H1 (cell line): ENCODE data around the gene GCSH. TPM values are rescaled to one million over a fixed set of nuclear protein-coding genes. Genes with fewer than 3 reads are reported as not detected.

Source experiments
- CTCF ChIA-PET: fragments of 300-600 bp; sonication (Branson Sonifier 250); formaldehyde crosslinking; loops from one replicate; lab custom pipeline; 2021; ENCODE audit not compliant: partially characterized antibody; lab: Charles Lee
- POLR2A ChIA-PET: fragments of 300-600 bp; sonication (Branson Sonifier 250); formaldehyde crosslinking; loops from one replicate; lab custom pipeline; 2021; ENCODE audit warnings: inconsistent platforms; ENCODE audit not compliant: partially characterized antibody; lab: Charles Lee
- DNase-seq, 2 experiments: peaks; one replicate each; pipeline versions ENCODE4 v3.0.0 to v3.0.0-alpha.2; 2010 to 2022; ENCODE audit warnings: low spot score in 2 of 2, low read depth in 1 of 2, mixed read lengths in 1 of 2
- FAIRE-seq: peaks from 2 replicates; lab custom pipeline; 2011; peaks lifted over from hg19 to GRCh38; lab: Jason Lieb, UNC
- H2AFZ ChIP-seq: 2 replicates; pipeline ENCODE4 v1.8.1; 2012; ENCODE audit warnings: low read length, inconsistent platforms
- H2AK5ac ChIP-seq: 2 replicates; pipeline ENCODE4 v1.6.1; 2013; ENCODE audit warnings: low read depth, low read length
- H2BK120ac ChIP-seq: replicated peaks from 2 replicates; pipeline ENCODE3; 2013; ENCODE audit warnings: low read depth, low read length, inconsistent platforms
- H2BK12ac ChIP-seq: 2 replicates; pipeline ENCODE4 v1.6.1; 2013; ENCODE audit warnings: low read depth, low read length
- H2BK15ac ChIP-seq: 2 replicates; pipeline ENCODE4 v1.6.1; 2013; ENCODE audit warnings: low read length
- H2BK20ac ChIP-seq: 2 replicates; pipeline ENCODE4 v1.6.1; 2013; ENCODE audit warnings: low read length
- H2BK5ac ChIP-seq: 2 replicates; pipeline ENCODE4 v1.6.1; 2013; ENCODE audit warnings: low read depth, low read length
- H3K14ac ChIP-seq: 2 replicates; pipeline ENCODE4 v1.6.1; 2013; ENCODE audit warnings: inconsistent platforms; ENCODE audit not compliant: insufficient read length
- H3K18ac ChIP-seq: 2 replicates; pipeline ENCODE4 v1.6.1; 2013; ENCODE audit warnings: low read length; ENCODE audit errors: extremely low read depth
- H3K23ac ChIP-seq: 2 replicates; pipeline ENCODE4 v1.6.1; 2013; ENCODE audit warnings: inconsistent platforms; ENCODE audit not compliant: insufficient read length
- H3K23me2 ChIP-seq: 2 replicates; pipeline ENCODE4 v1.6.1; 2013; ENCODE audit warnings: low read depth, low read length
- H3K27ac ChIP-seq: 2 replicates; pipeline ENCODE4 v1.6.1; 2011; ENCODE audit warnings: low read depth, low read length, inconsistent platforms
- H3K27me3 ChIP-seq, 4 experiments: replicated peaks in 1 of 4; 1 replicate in 1 of 4; 2 replicates in 3 of 4; pipeline versions ENCODE4 v1.6.1 to v1.8.1; 2011 to 2013; ENCODE audit warnings: low read length in 3 of 4, mild to moderate bottlenecking in 3 of 4, inconsistent platforms in 2 of 4, mixed read lengths in 2 of 4, moderate library complexity in 1 of 4; ENCODE audit not compliant: control insufficient read depth in 3 of 4, insufficient read depth in 3 of 4; ENCODE audit errors: extremely low read depth in 1 of 4
- H3K36me3 ChIP-seq, 4 experiments: 2 replicates each; pipeline versions ENCODE4 v1.6.1 to v1.8.1; 2011 to 2013; ENCODE audit warnings: mild to moderate bottlenecking in 4 of 4, low read length in 3 of 4, moderate library complexity in 2 of 4, control low read depth in 1 of 4, inconsistent platforms in 1 of 4; ENCODE audit not compliant: insufficient read depth in 4 of 4, control insufficient read depth in 2 of 4
- H3K4ac ChIP-seq: replicated peaks from 2 replicates; pipeline ENCODE3; 2013; ENCODE audit warnings: low read length, low read depth, mixed read lengths, inconsistent platforms; ENCODE audit not compliant: insufficient read length
- H3K4me1 ChIP-seq, 4 experiments: replicated peaks in 1 of 4; 1 replicate in 1 of 4; 2 replicates in 3 of 4; pipeline versions ENCODE4 v1.6.1 to v1.8.1; 2011 to 2013; ENCODE audit warnings: low read length in 3 of 4, inconsistent platforms in 2 of 4, mixed read lengths in 1 of 4; ENCODE audit not compliant: insufficient read depth in 4 of 4, control insufficient read depth in 3 of 4
- H3K4me2 ChIP-seq, 2 experiments: 2 replicates each; pipeline versions ENCODE4 v1.6.1 to v1.8.1; 2011 to 2013; ENCODE audit warnings: low read depth in 2 of 2, low read length in 2 of 2, control low read depth in 1 of 2, inconsistent platforms in 1 of 2, mild to moderate bottlenecking in 1 of 2; ENCODE audit not compliant: insufficient read depth in 1 of 2
- H3K4me3 ChIP-seq, 4 experiments: fragments of 200-600, 300-600 bp in 1 of 4; sonication (generic), shearing (Covaris generic), sonication (Bioruptor Twin) in 1 of 4; 2 replicates each; pipeline versions ENCODE4 v1.5.1 to v1.8.1; 2011 to 2016; ENCODE audit warnings: low read length in 4 of 4, low read depth in 3 of 4, control low read depth in 2 of 4, inconsistent platforms in 2 of 4, mild to moderate bottlenecking in 2 of 4, mixed read lengths in 1 of 4, moderate library complexity in 1 of 4; ENCODE audit not compliant: insufficient read depth in 2 of 4; ENCODE audit errors: extremely low read depth in 1 of 4
- H3K56ac ChIP-seq: replicated peaks from 2 replicates; pipeline ENCODE3; 2013; ENCODE audit warnings: low read depth, mild to moderate bottlenecking, mixed read lengths, low read length, inconsistent platforms; ENCODE audit not compliant: insufficient read length
- H3K79me1 ChIP-seq: 2 replicates; pipeline ENCODE4 v1.6.1; 2013; ENCODE audit warnings: low read depth, low read length, control low read depth
- H3K79me2 ChIP-seq, 2 experiments: 2 replicates each; pipeline versions ENCODE4 v1.6.1 to v1.8.1; 2012 to 2013; ENCODE audit warnings: low read length in 2 of 2, mild to moderate bottlenecking in 2 of 2, inconsistent platforms in 1 of 2; ENCODE audit not compliant: insufficient read depth in 2 of 2, control insufficient read depth in 1 of 2
- H3K9ac ChIP-seq, 4 experiments: replicated peaks in 1 of 4; 1 replicate in 1 of 4; 2 replicates in 3 of 4; pipeline versions ENCODE4 v1.6.1 to v1.8.1; 2011 to 2013; ENCODE audit warnings: low read depth in 3 of 4, low read length in 3 of 4, control low read depth in 2 of 4, mild to moderate bottlenecking in 2 of 4, moderate library complexity in 2 of 4, inconsistent platforms in 1 of 4; ENCODE audit errors: extremely low read depth in 1 of 4
- H3K9me3 ChIP-seq, 2 experiments: 2 replicates each; pipeline versions ENCODE4 v1.6.1 to v1.8.1; 2012 to 2013; ENCODE audit warnings: mild to moderate bottlenecking in 2 of 2, moderate library complexity in 2 of 2, control low read depth in 1 of 2, inconsistent platforms in 1 of 2, low read depth in 1 of 2, low read length in 1 of 2, mixed read lengths in 1 of 2; ENCODE audit not compliant: insufficient read depth in 2 of 2
- H4K20me1 ChIP-seq, 2 experiments: replicated peaks in 1 of 2; 2 replicates each; pipeline versions ENCODE3 to v1.8.1; 2011 to 2013; ENCODE audit warnings: inconsistent platforms in 2 of 2, low read length in 2 of 2, mild to moderate bottlenecking in 1 of 2; ENCODE audit not compliant: insufficient read depth in 2 of 2, control insufficient read depth in 1 of 2
- H4K5ac ChIP-seq: 2 replicates; pipeline ENCODE4 v1.6.1; 2013; ENCODE audit warnings: low read length, low read depth, mixed read lengths, inconsistent platforms; ENCODE audit not compliant: insufficient read length
- H4K8ac ChIP-seq: 2 replicates; pipeline ENCODE4 v1.8.0; 2013; ENCODE audit warnings: mild to moderate bottlenecking, moderate library complexity, low read length, inconsistent platforms; ENCODE audit not compliant: insufficient read depth; ENCODE audit errors: extremely low read depth
- H4K91ac ChIP-seq: replicated peaks from 2 replicates; pipeline ENCODE3; 2013; ENCODE audit warnings: low read length, mixed read lengths, inconsistent platforms; ENCODE audit not compliant: insufficient read length
- EP300 ChIP-seq, 2 experiments: IDR thresholded peaks; 1 replicate in 1 of 2; 2 replicates in 1 of 2; pipeline ENCODE4 v1.6.1; 2011 to 2012; ENCODE audit warnings: low read depth in 2 of 2, low read length in 2 of 2, mild to moderate bottlenecking in 2 of 2, borderline replicate concordance in 1 of 2, inconsistent platforms in 1 of 2, moderate library complexity in 1 of 2
- FOSL1 ChIP-seq: IDR thresholded peaks from 2 replicates; pipeline ENCODE4 v1.6.1; 2011; ENCODE audit warnings: mild to moderate bottlenecking, low read depth, low read length, moderate library complexity; ENCODE audit not compliant: insufficient read depth
- HDAC2 ChIP-seq, 2 experiments: fragments of 300-600 bp in 1 of 2; sonication (generic) in 1 of 2; IDR thresholded peaks; 2 replicates each; pipeline ENCODE4 v1.6.1; 2011 to 2012; ENCODE audit warnings: low read depth in 2 of 2, low read length in 2 of 2, mild to moderate bottlenecking in 2 of 2, moderate library complexity in 2 of 2, borderline replicate concordance in 1 of 2, inconsistent platforms in 1 of 2
- POU5F1 ChIP-seq: IDR thresholded peaks from 2 replicates; pipeline ENCODE4 v1.6.1; 2011; ENCODE audit warnings: low read depth, mild to moderate bottlenecking, low read length, moderate library complexity
- RAD21 ChIP-seq, 2 experiments: IDR thresholded peaks in 1 of 2; conservative IDR thresholded peaks in 1 of 2; 2 replicates each; pipeline ENCODE4 v1.6.1; 2011; ENCODE audit warnings: low read depth in 2 of 2, low read length in 2 of 2, improper control_type of control experiment in 1 of 2, inconsistent platforms in 1 of 2, mild to moderate bottlenecking in 1 of 2, moderate library complexity in 1 of 2
- RXRA ChIP-seq: IDR thresholded peaks from 2 replicates; pipeline ENCODE4 v1.6.1; 2011; ENCODE audit warnings: low read depth, mild to moderate bottlenecking, low read length, moderate library complexity; ENCODE audit not compliant: insufficient read depth
- SAP30 ChIP-seq: fragments of 300-600 bp; sonication (generic); IDR thresholded peaks from 2 replicates; pipeline ENCODE4 v1.7.1; 2012; ENCODE audit warnings: low read length, moderate library complexity, mild to moderate bottlenecking, inconsistent platforms; ENCODE audit not compliant: insufficient read depth, insufficient replicate concordance
- SP1 ChIP-seq: IDR thresholded peaks from 2 replicates; pipeline ENCODE4 v1.6.1; 2011; ENCODE audit warnings: low read depth, low read length
- TBP ChIP-seq: IDR thresholded peaks from 2 replicates; pipeline ENCODE4 v1.6.1; 2011; ENCODE audit warnings: low read depth, low read length, improper control_type of control experiment
- WGBS, 2 experiments: shearing (Covaris generic) in 1 of 2; methylation state at CpG; one replicate each; pipeline versions ENCODE4 v1.1.6 to v1.1.7; 2013 to 2015; ENCODE audit warnings: low lambda C conversion rate in 2 of 2, mixed read lengths in 2 of 2, inconsistent platforms in 1 of 2, low coverage in 1 of 2, missing lambda C conversion rate in 1 of 2; ENCODE audit not compliant: insufficient replicate concordance in 2 of 2, insufficient coverage in 1 of 2, insufficient read length in 1 of 2; ENCODE audit errors: extremely low coverage in 1 of 2, missing lambda C conversion rate in 1 of 2; 5-methylcytosine and 5-hydroxymethylcytosine counted together
- polyA plus RNA-seq, 7 experiments: library from polyadenylated mRNA; depleted of rRNA in 3 of 7; stranded (reverse) in 5 of 7; unstranded in 2 of 7; fragments of >200 nt in 5 of 7; fragments of 200-250 nt in 2 of 7; gene quantifications; 1 replicate in 5 of 7; 2 replicates in 1 of 7; 4 replicates in 1 of 7; pipeline versions ENCODE4 v1.2.1 to v1.2.3, GENCODE V29; 2011 to 2013; ENCODE audit warnings: missing spikeins in 2 of 7, mixed read lengths in 2 of 7
- total RNA-seq: library from RNA; stranded (reverse); fragmentation: NEBNext Ultra II Directional; extraction: Animal tissue kit (Norgen Biotek cat#: 25700); gene quantifications from 2 replicates; pipeline ENCODE4 v1.2.1, GENCODE V29; 2021
- TF ChIP-seq, protein P1 (sequence below): IDR thresholded peaks from 2 replicates; pipeline ENCODE4 v1.6.1; 2011; ENCODE audit warnings: low read length, improper control_type of control experiment

GCSH gene
- total and polyA plus RNA-seq, 2 of the 8 experiments (the other 6 are each of a cell fraction or from before 2014, with no cell fraction given) = 28.2 to 108 TPM

DNA sequence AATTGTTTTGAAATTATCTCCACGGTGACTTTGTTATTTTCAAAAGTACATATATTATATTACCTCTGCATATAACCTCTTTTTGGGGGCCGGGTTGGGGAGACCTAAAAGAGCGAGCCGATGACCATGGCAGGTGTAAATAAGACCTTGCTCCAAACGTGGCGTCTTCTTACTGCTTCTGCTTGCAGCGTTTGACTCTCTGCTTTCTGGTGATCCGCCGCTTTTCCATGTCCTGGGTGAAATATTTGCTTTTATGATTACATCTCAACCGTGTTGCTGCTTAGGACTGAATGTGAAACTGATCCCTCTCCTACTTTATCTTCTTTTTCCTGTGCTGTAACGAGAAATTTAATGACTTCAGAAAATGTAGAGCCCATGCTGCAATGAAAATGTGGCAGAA lies 42.4 kb downstream of the GCSH start:
- Histone ChIP-seq H3K4me3 (no peak overlapping the region), H4K91ac (no peak overlapping the region), H3K56ac (no peak overlapping the region), H3K79me1 (no peaks in the 10 kb centered on the region), H3K4me1 (no peaks in the 10 kb centered on the region), H4K8ac (no peak overlapping the region), H4K20me1 (no peaks in the 10 kb centered on the region), H3K27me3 (no peaks in the 10 kb centered on the region), H2AFZ (no peak overlapping the region), H3K14ac (no peak overlapping the region), H3K23me2 (no peaks in the 10 kb centered on the region), H3K27ac (no peak overlapping the region), H3K18ac (no peak overlapping the region), H2AK5ac (no peak overlapping the region), H3K9me3 (no peaks in the 10 kb centered on the region), H3K79me2 (no peaks in the 10 kb centered on the region), H2BK120ac (no peak overlapping the region), H2BK12ac (no peak overlapping the region), H2BK15ac (no peak overlapping the region), H2BK5ac (no peak overlapping the region), H3K36me3 (no peaks in the 10 kb centered on the region), H3K9ac (no peak overlapping the region), H2BK20ac (no peak overlapping the region), H3K23ac (no peak overlapping the region), H3K4me2 (no peak overlapping the region), H3K4ac (no peak overlapping the region), H4K5ac (no peak overlapping the region)
- 94% methylated on average over 11 of the region's 11 CpGs; no CpG with 5 or more reads in 1 of the 2 experiments for WGBS, 2 experiments
- FAIRE-seq (no peak), DNase-seq (no peak)
- TF ChIP-seq EP300 (IDR thresholded peaks at IDR 0.05; ENCODE audit: borderline replicate concordance in 1 of 2, low read depth in 2 of 2, low read length in 2 of 2) = no peak
- TF ChIP-seq RXRA = no peak
- TF ChIP-seq TBP = no peak
- TF ChIP-seq FOSL1 = no peak
- no peak for TF ChIP-seq SAP30
- TF ChIP-seq HDAC2 (IDR thresholded peaks at IDR 0.05; ENCODE audit: borderline replicate concordance in 1 of 2, low read depth in 2 of 2, low read length in 2 of 2) = no peak
- no peak for TF ChIP-seq POU5F1
- TF ChIP-seq SP1 = no peak
- no peak for TF ChIP-seq RAD21 (IDR thresholded peaks at IDR 0.05 in 1 of 2, conservative IDR thresholded peaks at IDR 0.05 in 1 of 2; ENCODE audit: low read depth in 2 of 2, low read length in 2 of 2)
- TF ChIP-seq, protein P1, sequence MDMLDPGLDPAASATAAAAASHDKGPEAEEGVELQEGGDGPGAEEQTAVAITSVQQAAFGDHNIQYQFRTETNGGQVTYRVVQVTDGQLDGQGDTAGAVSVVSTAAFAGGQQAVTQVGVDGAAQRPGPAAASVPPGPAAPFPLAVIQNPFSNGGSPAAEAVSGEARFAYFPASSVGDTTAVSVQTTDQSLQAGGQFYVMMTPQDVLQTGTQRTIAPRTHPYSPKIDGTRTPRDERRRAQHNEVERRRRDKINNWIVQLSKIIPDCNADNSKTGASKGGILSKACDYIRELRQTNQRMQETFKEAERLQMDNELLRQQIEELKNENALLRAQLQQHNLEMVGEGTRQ = no peak
- ChIA-PET POLR2A (no interaction called here), CTCF (no interaction called here)
